Spleen (tissue), 11 donors: ENCODE data around the gene PDGFA. TPM values are rescaled to one million over a fixed set of nuclear protein-coding genes. Genes with fewer than 3 reads are reported as not detected.

Experiments
- DNase-seq: peaks from one replicate; pipeline ENCODE4 v3.0.0-alpha.2; 2020
- H3K27ac ChIP-seq, 8 donors: fragments of 200-600 bp; sonication (generic) in 7 of 8; 1 replicate in 4 of 8; 2 replicates in 4 of 8; pipeline versions ENCODE4 v1.5.0 to v1.8.0; 2016 to 2021; ENCODE audit warnings: inconsistent platforms in 4 of 8, mild to moderate bottlenecking in 4 of 8, moderate library complexity in 1 of 8
- H3K27me3 ChIP-seq, 7 donors: fragments of 200-600 bp; sonication (generic) in 6 of 7; replicated peaks in 1 of 7; 1 replicate in 4 of 7; 2 replicates in 3 of 7; pipeline versions ENCODE4 v1.5.0 to v1.8.0; 2016 to 2021; ENCODE audit warnings: inconsistent platforms in 3 of 7, mild to moderate bottlenecking in 1 of 7
- H3K36me3 ChIP-seq, 6 donors: fragments of 200-600 bp; sonication (generic) in 5 of 6; 1 replicate in 4 of 6; 2 replicates in 2 of 6; pipeline versions ENCODE4 v1.5.0 to v1.8.0; 2016 to 2021; ENCODE audit warnings: inconsistent platforms in 2 of 6
- H3K4me1 ChIP-seq, 6 donors: fragments of 200-600 bp; sonication (generic) in 5 of 6; 1 replicate in 3 of 6; 2 replicates in 3 of 6; pipeline versions ENCODE4 v1.5.0 to v1.8.0; 2016 to 2021; ENCODE audit warnings: inconsistent platforms in 3 of 6
- H3K4me3 ChIP-seq, 8 donors: fragments of 200-600 bp; sonication (generic) in 7 of 8; 1 replicate in 4 of 8; 2 replicates in 4 of 8; pipeline versions ENCODE4 v1.5.0 to v1.8.0; 2016 to 2021; ENCODE audit warnings: inconsistent platforms in 4 of 8, mild to moderate bottlenecking in 4 of 8, moderate library complexity in 2 of 8
- H3K9me3 ChIP-seq, 8 donors: fragments of 200-600 bp; sonication (generic) in 7 of 8; 1 replicate in 4 of 8; 2 replicates in 4 of 8; pipeline versions ENCODE4 v1.5.0 to v1.8.0; 2016 to 2021; ENCODE audit warnings: inconsistent platforms in 4 of 8
- CTCF ChIP-seq, 11 experiments: fragments of 200-600 bp in 7 of 11; fragments of 450-650 bp in 4 of 11; sonication (generic) in 4 of 11; IDR thresholded peaks in 8 of 11; conservative IDR thresholded peaks in 3 of 11; 1 replicate in 7 of 11; 2 replicates in 4 of 11; pipeline versions ENCODE4 v1.4.0 to v1.8.0; 2016 to 2021; ENCODE audit warnings: antibody characterized with exemption in 11 of 11, inconsistent platforms in 4 of 11, mild to moderate bottlenecking in 1 of 11
- POLR2A ChIP-seq, 3 donors: fragments of 450-650 bp; IDR thresholded peaks; one replicate each; pipeline ENCODE4 v1.5.1; 2017; ENCODE audit warnings: antibody characterized with exemption in 3 of 3, mild to moderate bottlenecking in 1 of 3
- POLR2AphosphoS5 ChIP-seq, 3 donors: sonication (generic); formaldehyde crosslinking; IDR thresholded peaks; one replicate each; pipeline ENCODE4 v1.5.1; 2017; ENCODE audit warnings: antibody characterized with exemption in 3 of 3
- WGBS, 5 donors: extraction: QIAGEN DNeasy Blood & Tissue Kit in 3 of 5; methylation state at CpG; one replicate each; pipeline versions ENCODE4 v1.1.5 to v1.1.7; 2013 to 2018; 5-methylcytosine and 5-hydroxymethylcytosine counted together
- intact Hi-C: fragments of 100-400 bp; cut with DNase I; formaldehyde crosslinking; loops from one replicate; pipeline ENCODE4 v1.15.0; 2023; ENCODE audit warnings: low total_unique reads
- polyA plus RNA-seq, 3 donors: library from polyadenylated mRNA; stranded (reverse); fragments of 200-250 nt; gene quantifications; one replicate each; pipeline ENCODE4 v1.2.1, GENCODE V29; 2013
- total RNA-seq, 7 donors: library from RNA; depleted of rRNA in 3 of 7; stranded (reverse); fragments of >200 nt in 3 of 7; fragmentation: NEBNext Ultra II Directional in 4 of 7; extraction: Animal tissue kit (Norgen Biotek cat#: 25700) in 4 of 7; gene quantifications; one replicate each; pipeline versions ENCODE4 v1.1.0 to v1.2.1, GENCODE V29; 2016 to 2021
- donor health status: healthy with polysubstance abuse.
- donor health status: DM: no; HTN: no; CAD: no; lungs with moderate emphysema.
- donor health status: DM: no; HTN: no; CAD: no.
- donor health status: Bipolar disorder and iron deficiency.
- donor health status: healthy.
- donor health status: DM: no; HTN: no; CAD: no.
- donor health status: DM: yes; HTN: yes; CAD: no.

PDGFA gene
- total and polyA plus RNA-seq, 10 donors = 6.1 to 49.5 (median 19.9) TPM

GRCh38 chr7:483656-484355 lies 35.8 kb downstream of the PDGFA start:
- Histone ChIP-seq H3K9me3 (no peaks in the 10 kb centered on the region), H3K27me3 (peaks cover 0 to 40% (median 0%) of the 10 kb centered on the region in 7 donors), H3K4me3 (no peak overlapping the region), H3K36me3 (no peaks in the 10 kb centered on the region), H3K27ac (no peak overlapping the region), H3K4me1 (peaks cover 3 to 22% (median 11%) of the 10 kb centered on the region in 6 donors)
- intact Hi-C loops = no loop called here
- TF ChIP-seq POLR2A (IDR thresholded peaks at IDR 0.05) (no peak), CTCF (IDR thresholded peaks at IDR 0.05 in 8 of 11, conservative IDR thresholded peaks at IDR 0.05 in 3 of 11) (no peak), POLR2AphosphoS5 (IDR thresholded peaks at IDR 0.05) (no peak)
- WGBS, 5 donors = 64 to 77% (median 72%) methylated on average over 7 to 10 of the region's 10 CpGs
- peak; percentile 56 for DNase-seq

GRCh38 chr7:482521-483083 lies 37.0 kb downstream of the PDGFA start:
- intact Hi-C loops = no loop called here

GRCh38 chr7:481219-481930 lies 38.3 kb downstream of the PDGFA start:
- WGBS, 5 donors = 83 to 94% (median 90%) methylated on average over 12 to 15 of the region's 15 CpGs
- intact Hi-C loops = no loop called here
- peak; percentile 51 for DNase-seq

More at GRCh38 chr7:482521-483083, 37.0 kb downstream of the PDGFA start:
- Histone ChIP-seq H3K36me3 (no peaks in the 10 kb centered on the region), H3K4me3 (no peak overlapping the region), H3K27me3 (peaks cover 0 to 38% (median 0%) of the 10 kb centered on the region in 7 donors), H3K9me3 (no peaks in the 10 kb centered on the region), H3K4me1 (peaks cover 3 to 22% (median 11%) of the 10 kb centered on the region in 6 donors), H3K27ac (no peak overlapping the region)
- TF ChIP-seq POLR2AphosphoS5 (IDR thresholded peaks at IDR 0.05) = no peak
- no peak for TF ChIP-seq POLR2A (IDR thresholded peaks at IDR 0.05)
- no peak for TF ChIP-seq CTCF (IDR thresholded peaks at IDR 0.05 in 8 of 11, conservative IDR thresholded peaks at IDR 0.05 in 3 of 11)
- 88 to 100% (median 91%) methylated on average over 1 of the region's 1 CpG for WGBS, 5 donors
- DNase-seq = no peak

More at GRCh38 chr7:481219-481930, 38.3 kb downstream of the PDGFA start:
- Histone ChIP-seq H3K27ac (no peak overlapping the region), H3K9me3 (no peaks in the 10 kb centered on the region), H3K4me3 (no peak overlapping the region), H3K27me3 (peaks cover 0 to 38% (median 0%) of the 10 kb centered on the region in 7 donors), H3K36me3 (no peaks in the 10 kb centered on the region), H3K4me1 (peaks cover 3 to 22% (median 11%) of the 10 kb centered on the region in 6 donors)
- TF ChIP-seq CTCF (IDR thresholded peaks at IDR 0.05 in 8 of 11, conservative IDR thresholded peaks at IDR 0.05 in 3 of 11) = no peak
- TF ChIP-seq POLR2A (IDR thresholded peaks at IDR 0.05) = no peak
- TF ChIP-seq POLR2AphosphoS5 (IDR thresholded peaks at IDR 0.05) = no peak
